Measurements from ENCODE around the gene RPS6KA1.
A peak's percentile ranks its signal among the peaks of the same experiment; 100 is the strongest.

The RPS6KA1 gene

DNA sequence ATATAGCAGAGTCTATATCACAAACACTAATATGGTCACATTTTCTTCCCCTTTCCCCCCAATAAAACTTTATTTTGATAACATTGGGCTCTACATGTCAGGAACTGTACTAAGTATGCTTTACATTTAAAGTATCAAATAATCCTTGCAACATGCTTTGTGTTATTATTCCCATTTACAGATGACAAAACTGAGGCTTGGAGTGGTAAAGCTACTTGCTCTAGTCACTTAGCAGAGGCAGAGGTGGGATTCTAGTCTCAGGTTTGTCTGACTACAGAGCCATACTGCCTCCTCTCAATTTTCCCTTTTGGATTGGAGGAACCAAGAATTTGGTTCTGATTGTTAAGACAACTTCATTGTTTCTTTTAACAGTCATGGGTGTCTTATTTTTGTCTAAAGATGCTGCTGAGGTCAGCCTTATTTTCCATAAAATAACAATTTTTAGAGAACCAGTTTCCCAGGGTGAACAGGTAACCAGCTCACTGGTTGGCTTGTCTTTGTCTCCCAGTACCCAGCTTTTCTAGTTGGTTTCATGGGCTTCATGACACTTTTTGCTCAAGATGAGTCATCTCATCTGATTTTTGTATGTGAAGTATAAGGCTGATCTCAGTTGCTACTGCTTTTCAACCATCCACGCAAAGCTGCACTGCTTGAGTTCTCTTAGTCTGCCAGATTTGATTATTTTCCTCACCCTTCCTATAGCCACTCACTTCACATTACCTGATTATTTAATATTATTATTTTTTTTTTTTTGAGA is 85.3 kb downstream of the RPS6KA1 start:
- no peak overlapping the region for H3K4me3 Mint-ChIP-seq
- no peaks in the 10 kb centered on the region for H3K9me3 Mint-ChIP-seq
- no peaks in the 10 kb centered on the region for H3K36me3 Mint-ChIP-seq (ENCODE audit: low read depth)
- no peak for DNase-seq
- no peaks in the 10 kb centered on the region for H3K27me3 Mint-ChIP-seq
- no peak overlapping the region for H3K27ac Mint-ChIP-seq
- H3K4me1 Mint-ChIP-seq (ENCODE audit: low read depth) = peaks cover 23% of the 10 kb centered on the region

DNA sequence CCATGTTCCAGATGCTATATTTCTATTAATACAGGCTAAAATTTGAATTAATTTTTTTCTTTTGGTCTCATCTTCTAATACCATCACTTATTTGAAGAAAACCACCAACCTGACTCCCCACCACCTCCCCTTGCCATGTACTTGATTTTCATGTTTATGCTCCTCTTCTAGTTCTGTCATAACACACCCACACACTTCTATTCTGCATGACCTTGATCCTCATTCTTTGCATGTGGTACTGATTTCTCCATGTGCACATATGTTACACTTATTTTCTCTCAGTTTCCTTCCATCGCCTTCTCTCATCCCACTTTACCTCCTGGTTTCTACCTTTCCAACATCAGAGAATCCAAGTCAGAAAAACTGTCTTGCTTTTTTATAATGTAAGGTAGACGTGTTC is 87.3 kb downstream of the RPS6KA1 start:
- H3K27ac Mint-ChIP-seq = no peak overlapping the region
- H3K4me3 Mint-ChIP-seq = no peak overlapping the region
- peaks cover 36% of the 10 kb centered on the region for H3K4me1 Mint-ChIP-seq (ENCODE audit: low read depth)
- no peaks in the 10 kb centered on the region for H3K27me3 Mint-ChIP-seq
- DNase-seq = no peak
- no peaks in the 10 kb centered on the region for H3K9me3 Mint-ChIP-seq
- H3K36me3 Mint-ChIP-seq (ENCODE audit: low read depth) = peaks cover 6% of the 10 kb centered on the region

DNA sequence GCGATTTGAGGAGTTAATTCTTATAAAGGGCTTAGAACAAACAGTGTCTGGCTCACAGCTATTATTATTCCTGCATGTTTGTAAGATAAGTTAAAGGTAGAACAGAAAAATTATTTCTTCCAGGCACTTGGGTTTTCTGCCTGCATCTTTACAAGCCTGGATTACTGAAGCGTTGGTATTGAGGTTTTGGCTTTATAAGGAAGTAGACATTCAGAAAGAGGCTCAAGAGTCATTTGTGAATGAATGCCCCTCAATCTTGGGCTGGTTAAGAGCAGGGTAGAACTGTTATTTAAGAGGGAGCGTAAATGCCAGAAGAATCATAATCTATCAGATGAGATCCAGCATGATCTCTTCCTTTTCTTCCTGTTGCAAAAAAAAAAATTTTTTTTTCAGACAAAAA is 89.0 kb downstream of the RPS6KA1 start:
- H3K27ac Mint-ChIP-seq = peak overlapping the region; percentile 16

More for the DNA sequence above, 89.0 kb downstream of the RPS6KA1 start:
- no peaks in the 10 kb centered on the region for H3K27me3 Mint-ChIP-seq
- no peak for DNase-seq
- H3K36me3 Mint-ChIP-seq (ENCODE audit: low read depth) = peaks cover 6% of the 10 kb centered on the region
- H3K4me3 Mint-ChIP-seq = no peak overlapping the region
- H3K4me1 Mint-ChIP-seq (ENCODE audit: low read depth) = peaks cover 37% of the 10 kb centered on the region
- H3K9me3 Mint-ChIP-seq = no peaks in the 10 kb centered on the region
